Hair follicular keratinocyte (primary cell): Measurements from ENCODE around the gene XRN1. TPM values are rescaled to one million over a fixed set of nuclear protein-coding genes. Genes with fewer than 3 reads are reported as not detected.

Experiments used
- total RNA-seq: library from RNA; depleted of rRNA; stranded (reverse); fragments of >200 nt; gene quantifications from 2 replicates; pipeline ENCODE4 v1.2.3, GENCODE V29; 2015

XRN1 gene, protein sequence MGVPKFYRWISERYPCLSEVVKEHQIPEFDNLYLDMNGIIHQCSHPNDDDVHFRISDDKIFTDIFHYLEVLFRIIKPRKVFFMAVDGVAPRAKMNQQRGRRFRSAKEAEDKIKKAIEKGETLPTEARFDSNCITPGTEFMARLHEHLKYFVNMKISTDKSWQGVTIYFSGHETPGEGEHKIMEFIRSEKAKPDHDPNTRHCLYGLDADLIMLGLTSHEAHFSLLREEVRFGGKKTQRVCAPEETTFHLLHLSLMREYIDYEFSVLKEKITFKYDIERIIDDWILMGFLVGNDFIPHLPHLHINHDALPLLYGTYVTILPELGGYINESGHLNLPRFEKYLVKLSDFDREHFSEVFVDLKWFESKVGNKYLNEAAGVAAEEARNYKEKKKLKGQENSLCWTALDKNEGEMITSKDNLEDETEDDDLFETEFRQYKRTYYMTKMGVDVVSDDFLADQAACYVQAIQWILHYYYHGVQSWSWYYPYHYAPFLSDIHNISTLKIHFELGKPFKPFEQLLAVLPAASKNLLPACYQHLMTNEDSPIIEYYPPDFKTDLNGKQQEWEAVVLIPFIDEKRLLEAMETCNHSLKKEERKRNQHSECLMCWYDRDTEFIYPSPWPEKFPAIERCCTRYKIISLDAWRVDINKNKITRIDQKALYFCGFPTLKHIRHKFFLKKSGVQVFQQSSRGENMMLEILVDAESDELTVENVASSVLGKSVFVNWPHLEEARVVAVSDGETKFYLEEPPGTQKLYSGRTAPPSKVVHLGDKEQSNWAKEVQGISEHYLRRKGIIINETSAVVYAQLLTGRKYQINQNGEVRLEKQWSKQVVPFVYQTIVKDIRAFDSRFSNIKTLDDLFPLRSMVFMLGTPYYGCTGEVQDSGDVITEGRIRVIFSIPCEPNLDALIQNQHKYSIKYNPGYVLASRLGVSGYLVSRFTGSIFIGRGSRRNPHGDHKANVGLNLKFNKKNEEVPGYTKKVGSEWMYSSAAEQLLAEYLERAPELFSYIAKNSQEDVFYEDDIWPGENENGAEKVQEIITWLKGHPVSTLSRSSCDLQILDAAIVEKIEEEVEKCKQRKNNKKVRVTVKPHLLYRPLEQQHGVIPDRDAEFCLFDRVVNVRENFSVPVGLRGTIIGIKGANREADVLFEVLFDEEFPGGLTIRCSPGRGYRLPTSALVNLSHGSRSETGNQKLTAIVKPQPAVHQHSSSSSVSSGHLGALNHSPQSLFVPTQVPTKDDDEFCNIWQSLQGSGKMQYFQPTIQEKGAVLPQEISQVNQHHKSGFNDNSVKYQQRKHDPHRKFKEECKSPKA (N-terminal part only)
- total RNA-seq = 7.8 and 10.0 TPM in 2 replicates

DNA sequence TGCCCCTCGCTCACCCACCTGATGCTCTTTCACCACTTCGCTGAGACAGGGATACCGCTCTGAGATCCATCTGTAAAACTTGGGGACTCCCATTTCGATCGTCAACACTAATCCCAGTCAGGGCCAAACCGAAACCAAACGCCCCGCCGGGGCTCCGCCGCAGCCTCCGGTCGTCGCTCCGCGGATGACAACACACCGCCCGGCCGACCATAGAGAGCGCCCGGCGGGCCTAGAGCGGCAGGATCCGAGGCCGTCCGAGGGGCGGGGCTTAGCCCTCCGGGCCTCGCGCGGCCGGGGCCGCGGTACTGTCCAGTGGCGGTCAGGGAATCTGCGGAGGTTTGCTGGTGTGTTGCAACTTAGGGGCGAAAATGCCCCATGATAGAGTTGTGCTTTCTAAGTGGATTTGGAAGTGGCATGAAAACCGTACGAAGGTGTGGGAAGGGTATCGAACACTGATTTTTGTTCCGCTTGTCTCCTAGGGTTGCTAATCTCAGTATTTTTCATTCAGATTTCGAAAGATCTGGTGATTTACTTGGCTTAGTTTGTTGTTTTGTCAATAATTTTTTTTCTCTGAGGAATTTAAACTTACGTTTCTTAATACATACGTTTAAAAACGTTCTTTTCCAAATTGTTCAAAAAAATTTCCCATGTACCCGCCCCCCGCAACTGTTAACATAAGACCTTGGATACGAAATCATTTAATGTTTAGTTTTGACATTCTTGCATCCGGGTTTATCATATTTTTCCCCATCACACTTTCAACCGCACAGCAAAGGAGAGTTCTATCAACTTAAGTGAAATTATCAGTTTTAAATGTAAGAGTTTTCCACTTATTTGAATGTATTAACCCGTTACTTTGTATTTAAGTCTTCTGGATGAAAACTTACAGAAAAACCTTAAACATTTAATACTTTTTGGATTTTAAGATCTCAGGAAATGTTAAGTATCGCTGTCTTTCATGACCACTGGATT lies at the start of gene XRN1:
TSS of gene XRN1 (minus strand) at position 186 of the 972 bp plus-strand sequence. CDS start at position 93, 93 bp downstream.

Other genes starting within 250 kb of the XRN1 start
- gene GK5, start 222.5 kb downstream of the XRN1 start, total RNA-seq = 4.7 and 7.2 TPM in 2 replicates
- 13.2 and 19.1 TPM in 2 replicates for gene ATR, start 130.7 kb upstream of the XRN1 start, total RNA-seq
- gene PLS1, start 148.4 kb upstream of the XRN1 start, total RNA-seq = 9.1 and 13.4 TPM in 2 replicates